OCI-LY1 (cell line): Measurements from ENCODE around the gene PAX5.

ENCODE experiments used
- H2AFZ ChIP-seq: fragments of 200-600 bp; sonication (generic), shearing (Covaris generic); 2 replicates; pipeline ENCODE4 v1.6.0; 2014; ENCODE audit warnings: antibody characterized with exemption, mild to moderate bottlenecking, low read length
- H3F3A ChIP-seq: fragments of 200-600 bp; sonication (generic), shearing (Covaris generic); 2 replicates; pipeline ENCODE4 v1.6.0; 2014; ENCODE audit warnings: mild to moderate bottlenecking, antibody characterized with exemption, low read length, moderate library complexity; ENCODE audit not compliant: insufficient read depth
- H3K27ac ChIP-seq: fragments of 200-600 bp; sonication (generic); 2 replicates; pipeline ENCODE4 v1.5.1; 2014; ENCODE audit warnings: low read length, mixed run types, mild to moderate bottlenecking, low read depth; ENCODE audit not compliant: poor library complexity, severe bottlenecking
- H3K27me3 ChIP-seq: fragments of 200-600 bp; sonication (generic); 2 replicates; pipeline ENCODE4 v1.6.0; 2014; ENCODE audit warnings: antibody characterized with exemption, mild to moderate bottlenecking, low read length, moderate library complexity; ENCODE audit not compliant: insufficient read depth
- H3K36me3 ChIP-seq: fragments of 200-600 bp; sonication (generic); 2 replicates; pipeline ENCODE4 v1.6.1; 2014; ENCODE audit warnings: mild to moderate bottlenecking, antibody characterized with exemption, low read length, moderate library complexity, mixed read lengths; ENCODE audit not compliant: insufficient read depth
- H3K4me1 ChIP-seq: fragments of 200-600 bp; sonication (generic); 2 replicates; pipeline ENCODE4 v1.5.1; 2014; ENCODE audit warnings: mild to moderate bottlenecking, low read length, moderate library complexity; ENCODE audit not compliant: insufficient read depth, severe bottlenecking
- H3K4me2 ChIP-seq: fragments of 200-600 bp; sonication (generic), shearing (Covaris generic); 2 replicates; pipeline ENCODE4 v1.6.1; 2014; ENCODE audit warnings: low read length
- H3K4me3 ChIP-seq: fragments of 200-600 bp; sonication (generic); 2 replicates; pipeline ENCODE4 v1.5.1; 2014; ENCODE audit warnings: low read length, low read depth, mild to moderate bottlenecking, mixed read lengths; ENCODE audit not compliant: poor library complexity, severe bottlenecking
- H3K79me2 ChIP-seq: fragments of 200-600 bp; shearing (Covaris generic); 2 replicates; pipeline ENCODE4 v1.6.1; 2016; ENCODE audit warnings: mixed run types, low read length, mixed read lengths; ENCODE audit not compliant: insufficient read depth
- H3K9ac ChIP-seq: fragments of 200-600 bp; sonication (generic), shearing (Covaris generic); 2 replicates; pipeline ENCODE4 v1.6.1; 2014; ENCODE audit warnings: mild to moderate bottlenecking, low read length, mixed read lengths
- H3K9me2 ChIP-seq: fragments of 200-600 bp; sonication (generic), shearing (Covaris generic); 2 replicates; pipeline ENCODE4 v1.6.1; 2014; ENCODE audit warnings: low read depth, mild to moderate bottlenecking, low read length, mixed read lengths
- H3K9me3 ChIP-seq: fragments of 200-600 bp; shearing (Covaris generic); 2 replicates; pipeline ENCODE4 v1.6.1; 2014; ENCODE audit warnings: low read length, mixed read lengths
- H4K20me1 ChIP-seq: fragments of 200-600 bp; sonication (generic), shearing (Covaris generic); 2 replicates; pipeline ENCODE4 v1.6.0; 2016; ENCODE audit warnings: mild to moderate bottlenecking, low read length; ENCODE audit not compliant: insufficient read depth
- CTCF ChIP-seq: fragments of 200-600 bp; sonication (generic), shearing (Covaris generic); IDR thresholded peaks from 2 replicates; pipeline ENCODE4 v1.5.1; 2017; ENCODE audit warnings: mild to moderate bottlenecking, antibody characterized with exemption, low read length, moderate library complexity, mixed read lengths
- EZH2 ChIP-seq: fragments of 200-600 bp; sonication (generic), shearing (Covaris generic); IDR thresholded peaks from 2 replicates; pipeline ENCODE4 v1.8.0; 2017; ENCODE audit warnings: borderline replicate concordance, mixed run types, mild to moderate bottlenecking, antibody characterized with exemption, low read length, moderate library complexity, mixed read lengths

The PAX5 gene

DNA sequence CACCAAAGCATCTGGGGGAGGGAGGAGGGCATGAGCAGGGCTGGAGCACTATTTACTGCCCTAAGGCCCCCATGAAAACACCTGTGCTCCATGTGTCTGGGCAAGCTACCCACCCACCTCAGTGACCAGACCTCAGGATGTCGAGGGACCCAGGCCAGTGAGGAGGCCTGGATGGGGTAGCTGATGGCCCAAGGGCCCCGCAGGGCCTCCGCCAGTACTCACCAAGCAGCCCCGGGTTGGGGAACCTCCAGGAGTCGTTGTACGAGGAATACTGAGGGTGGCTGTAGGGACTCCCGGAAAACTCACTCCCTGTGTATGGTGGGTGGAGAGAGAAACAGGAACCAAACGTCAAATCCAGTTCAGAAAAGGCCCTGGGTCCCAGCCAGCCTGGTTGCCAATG lies 187.4 kb downstream of the PAX5 start:
- Histone ChIP-seq H3K4me3 (no peak overlapping the region), H3K27ac (no peak overlapping the region), H3K9ac (no peak overlapping the region), H3F3A (no peaks in the 10 kb centered on the region), H3K4me2 (no peak overlapping the region), H4K20me1 (no peaks in the 10 kb centered on the region), H3K36me3 (peaks cover 93% of the 10 kb centered on the region; the same call in 1 of the 2 replicates), H3K9me2 (no peaks in the 10 kb centered on the region), H3K9me3 (no peaks in the 10 kb centered on the region), H2AFZ (no peak overlapping the region), H3K4me1 (no peaks in the 10 kb centered on the region), H3K79me2 (no peaks in the 10 kb centered on the region), H3K27me3 (no peaks in the 10 kb centered on the region)
- no peak for TF ChIP-seq CTCF
- no peak for TF ChIP-seq EZH2

GRCh38 chr9:36845844-36846243 lies 188.2 kb downstream of the PAX5 start:
- H3K4me1 ChIP-seq = no peaks in the 10 kb centered on the region
- no peaks in the 10 kb centered on the region for H3K9me2 ChIP-seq
- H3K27ac ChIP-seq = no peak overlapping the region
- no peak overlapping the region for H3K4me2 ChIP-seq
- H3F3A ChIP-seq = no peaks in the 10 kb centered on the region
- no peak overlapping the region for H2AFZ ChIP-seq
- no peaks in the 10 kb centered on the region for H3K79me2 ChIP-seq
- TF ChIP-seq CTCF (no peak), EZH2 (no peak)
- H3K9me3 ChIP-seq = no peaks in the 10 kb centered on the region
- H3K27me3 ChIP-seq = no peaks in the 10 kb centered on the region
- H3K4me3 ChIP-seq = no peak overlapping the region
- H4K20me1 ChIP-seq = no peaks in the 10 kb centered on the region
- H3K36me3 ChIP-seq = peaks cover 93% of the 10 kb centered on the region
- H3K9ac ChIP-seq = no peak overlapping the region

- no peaks in the 10 kb centered on the region for H3F3A ChIP-seq
- no peaks in the 10 kb centered on the region for H3K27me3 ChIP-seq
- no peak overlapping the region for H3K9ac ChIP-seq
- no peak overlapping the region for H3K27ac ChIP-seq
- H4K20me1 ChIP-seq = no peaks in the 10 kb centered on the region
- H3K4me1 ChIP-seq = no peaks in the 10 kb centered on the region
- no peak overlapping the region for H3K4me2 ChIP-seq
- no peak for TF ChIP-seq EZH2
- TF ChIP-seq CTCF = no peak
- H3K36me3 ChIP-seq = peaks cover 93% of the 10 kb centered on the region
- H3K9me2 ChIP-seq = no peaks in the 10 kb centered on the region
- H3K4me3 ChIP-seq = no peak overlapping the region
- no peaks in the 10 kb centered on the region for H3K79me2 ChIP-seq
- H3K9me3 ChIP-seq = no peaks in the 10 kb centered on the region
- H2AFZ ChIP-seq = no peak overlapping the region
These were observed 189.1 kb downstream of the PAX5 start for GRCh38 chr9:36844961-36845360.
